Testis (tissue), 3 donors: ENCODE measurements around the gene ZNF525. TPM values are rescaled to one million over a fixed set of nuclear protein-coding genes. Genes with fewer than 3 reads are reported as not detected.
A peak's percentile ranks its signal among the peaks of the same experiment; 100 is the strongest.
"Not testable (repeated sequence)": the region's sequence is repeated elsewhere in the genome, so short reads cannot be mapped to it uniquely, and the experiment has no call there.

Experiments
- DNase-seq: peaks from one replicate; pipeline ENCODE4 v3.0.0-alpha.2; 2019
- H3K27ac ChIP-seq, 2 donors: fragments of 200-600 bp; sonication (generic); one replicate each; pipeline ENCODE4 v1.5.1; 2019
- H3K27me3 ChIP-seq: fragments of 200-600 bp; sonication (generic); one replicate; pipeline ENCODE4 v1.5.1; 2019
- H3K36me3 ChIP-seq: fragments of 200-600 bp; sonication (generic); one replicate; pipeline ENCODE4 v1.5.1; 2017; ENCODE audit warnings: low read depth; ENCODE audit errors: missing control alignments
- H3K4me1 ChIP-seq: fragments of 200-600 bp; sonication (generic); one replicate; pipeline ENCODE4 v1.5.1; 2019
- H3K4me3 ChIP-seq, 2 donors: fragments of 200-600 bp; sonication (generic); one replicate each; pipeline ENCODE4 v1.5.1; 2017 to 2019
- H3K9me3 ChIP-seq: fragments of 200-600 bp; sonication (generic); one replicate; pipeline ENCODE4 v1.5.1; 2017
- POLR2A ChIP-seq: fragments of 450-650 bp; IDR thresholded peaks from one replicate; pipeline ENCODE4 v1.6.1; 2017; ENCODE audit warnings: antibody characterized with exemption, mild to moderate bottlenecking, moderate library complexity
- WGBS, 2 donors: methylation state at CpG; one replicate each; pipeline ENCODE4 v1.1.5; 2018; 5-methylcytosine and 5-hydroxymethylcytosine counted together
- intact Hi-C: fragments of 100-400 bp; cut with DNase I; formaldehyde crosslinking; loops from one replicate; pipeline ENCODE4 v1.15.1; 2023; ENCODE audit warnings: low total_unique reads
- polyA plus RNA-seq: library from polyadenylated mRNA; stranded (reverse); fragments of 350-450 nt; fragmentation: Illumina TruSeq; extraction: RNeasy Lipid Tissue Mini Kit (QIAGEN cat#74804); gene quantifications from one replicate; pipeline ENCODE4 v1.2.3, GENCODE V29; 2014; ENCODE audit warnings: low read depth, low replicate concordance; ENCODE audit not compliant: insufficient read depth
- total RNA-seq, 2 donors: library from RNA; depleted of rRNA; stranded (reverse); fragments of >200 nt; gene quantifications; one replicate each; pipeline ENCODE4 v1.2.3, GENCODE V29; 2016
- TF ChIP-seq, protein P1 (sequence below), 3 experiments: fragments of 450-650 bp in 2 of 3; fragments of 200-600 bp in 1 of 3; sonication (generic) in 1 of 3; IDR thresholded peaks; one replicate each; pipeline ENCODE4 v1.5.1; 2016 to 2019; ENCODE audit warnings: antibody characterized with exemption in 3 of 3, mild to moderate bottlenecking in 2 of 3, moderate library complexity in 1 of 3

ZNF525 gene
- total and polyA plus RNA-seq, 3 donors from 2014 or later: 14.0 to 27.3 (median 18.8) TPM

DNA sequence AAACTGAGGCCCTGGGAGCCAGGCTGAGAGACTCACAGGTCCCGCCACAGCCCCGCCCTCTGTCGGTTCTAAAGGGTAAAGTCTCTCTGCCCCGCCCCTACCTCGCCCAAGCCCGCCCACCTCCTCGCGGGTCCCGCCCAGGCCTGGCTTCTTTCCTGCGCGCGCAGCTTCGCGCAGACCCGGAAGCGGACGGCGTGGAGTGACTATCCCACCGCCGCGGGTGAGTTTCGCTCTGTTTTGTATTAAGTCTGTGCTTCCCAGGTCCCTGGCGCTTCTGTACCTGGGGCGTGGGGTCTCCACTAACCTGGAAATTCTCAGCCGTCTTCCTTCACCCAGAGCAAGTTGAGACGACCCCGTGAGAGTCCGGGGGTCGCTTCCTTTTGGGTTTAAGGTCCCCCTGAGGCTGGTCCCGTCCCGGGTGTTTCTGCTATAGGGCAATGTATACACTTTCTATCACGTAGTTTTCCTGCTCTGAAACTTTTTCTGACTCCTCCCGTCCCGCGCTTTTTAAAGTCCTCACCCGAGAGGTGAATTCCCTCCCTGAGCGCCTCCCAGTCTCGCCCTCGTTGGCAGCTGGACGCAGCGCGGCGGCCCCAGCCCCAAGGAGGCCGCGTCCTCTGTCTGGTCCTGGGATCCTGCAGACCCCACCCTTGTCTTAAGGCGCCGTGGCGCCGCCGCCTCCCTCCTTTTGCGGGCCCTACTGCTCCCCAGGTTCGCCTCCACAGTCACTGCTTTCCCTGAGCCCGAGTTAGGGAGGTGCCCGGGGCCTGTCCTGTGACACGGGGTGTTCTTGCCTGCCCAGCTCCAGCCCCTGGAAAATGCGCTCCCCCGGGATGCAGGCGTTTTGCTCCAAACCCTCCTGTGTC, 29.7 kb downstream of the ZNF525 start, which contains the start of gene ZNF765:
TSS of gene ZNF765 (plus strand) at position 176 of the 866 bp plus-strand sequence. CDS start 2,867 bp downstream, outside the sequence.
- intact Hi-C loops: no loop called here
- WGBS, 2 donors: 0% methylated on average over 51 to 58 of the region's 58 CpGs
- Histone ChIP-seq H3K36me3 (peaks cover 4% of the 10 kb centered on the region), H3K4me3 (peak within 1 kb of the TSS; percentile 76 to 85), H3K9me3 (no peaks in the 10 kb centered on the region), H3K27ac (peak within 1 kb of the TSS; percentile 63 to 84), H3K4me1 (peaks cover 9% of the 10 kb centered on the region), H3K27me3 (no peaks in the 10 kb centered on the region)
- DNase-seq: peak; percentile 98
- TF ChIP-seq, protein P1, sequence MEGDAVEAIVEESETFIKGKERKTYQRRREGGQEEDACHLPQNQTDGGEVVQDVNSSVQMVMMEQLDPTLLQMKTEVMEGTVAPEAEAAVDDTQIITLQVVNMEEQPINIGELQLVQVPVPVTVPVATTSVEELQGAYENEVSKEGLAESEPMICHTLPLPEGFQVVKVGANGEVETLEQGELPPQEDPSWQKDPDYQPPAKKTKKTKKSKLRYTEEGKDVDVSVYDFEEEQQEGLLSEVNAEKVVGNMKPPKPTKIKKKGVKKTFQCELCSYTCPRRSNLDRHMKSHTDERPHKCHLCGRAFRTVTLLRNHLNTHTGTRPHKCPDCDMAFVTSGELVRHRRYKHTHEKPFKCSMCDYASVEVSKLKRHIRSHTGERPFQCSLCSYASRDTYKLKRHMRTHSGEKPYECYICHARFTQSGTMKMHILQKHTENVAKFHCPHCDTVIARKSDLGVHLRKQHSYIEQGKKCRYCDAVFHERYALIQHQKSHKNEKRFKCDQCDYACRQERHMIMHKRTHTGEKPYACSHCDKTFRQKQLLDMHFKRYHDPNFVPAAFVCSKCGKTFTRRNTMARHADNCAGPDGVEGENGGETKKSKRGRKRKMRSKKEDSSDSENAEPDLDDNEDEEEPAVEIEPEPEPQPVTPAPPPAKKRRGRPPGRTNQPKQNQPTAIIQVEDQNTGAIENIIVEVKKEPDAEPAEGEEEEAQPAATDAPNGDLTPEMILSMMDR (IDR thresholded peaks at IDR 0.05): peak; percentile 50 to 57 (median 55)
- peak; percentile 36 for TF ChIP-seq POLR2A

DNA sequence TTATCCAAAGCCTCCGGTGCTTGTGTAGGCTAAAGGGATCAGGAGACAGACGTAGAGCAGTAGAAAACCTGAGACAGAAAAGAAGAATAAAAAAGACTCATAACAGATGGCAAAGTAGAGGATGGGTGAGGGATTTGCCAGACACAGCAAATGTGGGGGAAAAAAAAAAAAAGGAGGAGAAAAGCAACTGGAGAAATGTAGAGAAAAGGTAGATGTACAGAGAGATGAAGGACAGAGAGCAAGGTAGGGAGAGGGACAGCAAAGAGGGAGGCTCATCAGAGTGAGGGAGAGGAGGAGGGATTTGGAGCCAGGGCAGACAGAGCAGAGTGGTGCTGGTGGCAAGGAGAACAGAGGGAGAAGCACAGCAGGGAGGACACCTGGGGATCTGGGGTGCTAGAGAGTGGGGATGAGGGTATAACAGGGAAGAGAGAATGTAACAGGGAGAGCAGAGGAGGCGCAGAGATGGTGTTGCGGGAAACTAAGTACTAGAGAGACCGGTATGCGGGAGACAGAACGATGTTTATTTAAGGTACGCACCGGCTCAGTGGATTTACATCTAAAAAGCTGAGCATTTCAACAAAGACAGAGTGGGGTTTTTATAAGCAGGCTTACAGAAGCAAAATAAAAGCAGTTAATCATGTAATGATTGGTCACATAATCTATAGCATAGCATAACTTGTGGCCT, 30.5 kb downstream of the ZNF525 start:
- 5 to 6% methylated on average over 9 of the region's 9 CpGs for WGBS, 2 donors
- DNase-seq, intact Hi-C loops: not testable (repeated sequence)

DNA sequence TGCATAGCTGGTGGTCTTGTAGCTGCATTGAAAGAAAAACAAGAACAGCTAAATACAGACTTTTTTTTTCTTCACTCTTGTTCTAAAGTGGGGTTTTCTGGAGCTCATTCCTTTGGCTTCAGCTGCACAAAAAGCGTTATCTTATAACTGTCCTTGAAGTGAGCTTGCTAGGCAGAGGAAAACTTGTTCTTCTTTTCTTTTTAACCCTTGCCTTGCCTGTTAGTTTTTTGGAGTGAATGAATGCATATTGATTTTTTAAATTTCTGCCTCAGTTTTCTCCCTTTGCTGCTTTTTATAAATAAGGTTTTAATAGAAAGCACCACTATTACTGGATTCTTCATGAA, 31.0 kb downstream of the ZNF525 start:
- WGBS, 2 donors: 0% methylated on average over 1 of the region's 1 CpG
- peak overlapping the region in 1 of 2 donors; percentile 84 for H3K27ac ChIP-seq
- H3K9me3 ChIP-seq: no peaks in the 10 kb centered on the region
- H3K36me3 ChIP-seq: peaks cover 5% of the 10 kb centered on the region
- no peaks in the 10 kb centered on the region for H3K27me3 ChIP-seq
- H3K4me1 ChIP-seq: peaks cover 9% of the 10 kb centered on the region
- TF ChIP-seq POLR2A: no peak
- TF ChIP-seq, protein P1 (IDR thresholded peaks at IDR 0.05): no peak
- no peak for DNase-seq
- H3K4me3 ChIP-seq: peak overlapping the region; percentile 76 to 85
- intact Hi-C loops: no loop called here

More for the DNA sequence above, 30.5 kb downstream of the ZNF525 start:
- H3K4me1 ChIP-seq, H3K27me3 ChIP-seq, H3K9me3 ChIP-seq, H3K36me3 ChIP-seq: not testable (repeated sequence)
- peak overlapping the region; percentile 63 to 84 for H3K27ac ChIP-seq
- H3K4me3 ChIP-seq: peak overlapping the region; percentile 76 to 85

DNA sequence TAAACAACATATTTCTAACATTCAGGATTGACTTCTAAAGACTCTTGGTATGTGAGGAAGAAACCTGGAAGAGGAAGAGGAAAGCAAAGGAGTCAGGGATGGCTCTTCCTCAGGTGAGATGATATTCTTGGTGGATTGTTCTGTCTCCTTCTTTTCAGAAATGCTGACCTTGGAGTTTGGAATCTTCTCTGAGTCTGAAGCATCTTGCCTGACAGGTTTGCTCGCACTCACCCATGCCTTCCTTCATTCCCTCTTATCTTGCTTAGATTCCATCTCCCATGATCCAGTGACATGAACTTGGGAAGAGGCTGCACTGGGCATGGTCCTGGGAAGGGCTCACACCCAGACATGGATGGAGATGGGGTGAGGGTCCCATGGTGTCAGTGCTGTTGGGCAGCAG, 32.4 kb downstream of the ZNF525 start:
- 58 to 60% methylated on average over 1 of the region's 1 CpG for WGBS, 2 donors
- H3K4me1 ChIP-seq, H3K4me3 ChIP-seq, H3K9me3 ChIP-seq, H3K27me3 ChIP-seq, H3K27ac ChIP-seq, DNase-seq, H3K36me3 ChIP-seq, intact Hi-C loops: not testable (repeated sequence)

DNA sequence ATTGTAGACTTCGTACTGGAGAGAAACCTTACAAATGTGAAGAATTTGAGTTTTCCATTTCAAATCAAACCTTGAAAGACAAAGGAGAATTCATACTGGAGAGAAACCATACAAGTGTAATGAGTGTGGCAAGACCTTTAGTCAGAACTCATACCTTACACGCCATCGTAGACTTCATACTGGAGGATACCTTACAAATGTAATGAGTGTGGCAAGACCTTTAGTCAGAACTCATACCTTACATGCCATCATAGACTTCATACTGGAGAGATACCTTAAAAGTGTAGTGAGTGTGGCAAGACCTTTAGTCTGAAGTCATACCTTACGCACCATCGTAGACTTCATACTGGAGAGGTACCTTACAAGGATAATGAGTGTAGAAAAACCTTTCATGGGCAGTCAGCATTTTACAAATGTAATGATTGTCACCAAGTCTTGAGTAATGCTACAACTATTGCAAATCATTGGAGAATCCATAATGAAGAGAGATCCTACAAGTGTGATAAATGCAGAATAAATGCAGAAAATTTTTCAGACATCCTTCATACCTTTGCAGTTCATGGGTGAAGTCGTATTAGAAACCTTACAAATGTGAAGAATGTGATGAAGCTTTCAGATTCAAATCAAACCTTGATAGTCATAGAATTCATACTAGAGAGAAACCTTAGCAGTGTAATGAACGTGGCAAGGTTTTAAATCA, 44.1 kb downstream of the ZNF525 start:
- no peak for DNase-seq
- Histone ChIP-seq H3K4me1 (no peaks in the 10 kb centered on the region), H3K27me3 (no peaks in the 10 kb centered on the region), H3K4me3 (no peak overlapping the region), H3K9me3 (no peaks in the 10 kb centered on the region), H3K36me3 (no peaks in the 10 kb centered on the region), H3K27ac (no peak overlapping the region)
- intact Hi-C loops: no loop called here
- no peak for TF ChIP-seq POLR2A
- TF ChIP-seq, protein P1 (IDR thresholded peaks at IDR 0.05): no peak
- 80 to 81% methylated on average over 7 of the region's 7 CpGs for WGBS, 2 donors

DNA sequence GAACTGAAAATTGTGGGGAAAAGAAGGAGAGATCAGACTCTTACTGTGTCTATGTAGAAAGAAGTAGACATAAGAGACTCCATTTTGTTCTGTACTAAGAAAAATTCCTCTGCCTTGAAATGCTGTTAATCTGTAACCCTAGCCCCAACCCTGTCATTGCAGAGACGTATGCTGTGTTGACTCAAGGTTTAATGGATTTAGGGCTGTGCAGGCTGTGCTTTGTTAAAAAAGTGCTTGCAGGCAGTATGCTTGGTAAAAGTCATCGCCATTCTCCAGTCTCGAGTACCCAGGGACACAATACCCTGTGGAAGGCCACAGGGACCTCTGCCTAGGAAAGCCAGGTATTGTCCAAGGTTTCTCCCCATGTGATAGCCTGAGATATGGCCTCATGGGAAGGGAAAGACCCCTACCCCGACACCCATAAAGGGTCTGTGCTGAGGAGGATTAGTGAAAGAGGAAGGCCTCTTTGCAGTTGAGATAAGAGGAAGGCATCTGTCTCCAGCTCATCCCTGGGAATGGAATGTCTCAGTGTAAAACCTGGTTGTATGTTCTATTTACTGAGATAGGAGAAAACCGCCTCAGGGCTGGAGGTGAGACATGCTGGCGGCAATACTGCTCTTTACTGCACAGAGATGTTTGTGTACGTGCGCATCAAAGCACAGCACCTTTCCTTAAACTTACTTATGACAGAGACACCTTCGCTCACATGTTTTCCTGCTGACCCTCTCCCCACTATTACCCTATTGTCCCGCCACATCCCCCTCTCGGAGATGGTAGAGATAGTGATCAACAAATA, 55.2 kb downstream of the ZNF525 start:
- intact Hi-C loops: loop anchor here (10.0 kb wide), 1 partner anchor 94 kb away; no protein-coding TSS in a partner anchor
- not testable (repeated sequence) for H3K9me3 ChIP-seq, H3K36me3 ChIP-seq, H3K4me1 ChIP-seq, H3K4me3 ChIP-seq, H3K27me3 ChIP-seq, DNase-seq, H3K27ac ChIP-seq
- WGBS, 2 donors: 69 to 75% methylated on average over 11 of the region's 11 CpGs
